Panc1 (cell line): ENCODE data around the gene MBNL2.

Source experiments
- SIN3A ChIP-seq: IDR thresholded peaks from 2 replicates; pipeline ENCODE4 v1.6.1; 2012; ENCODE audit warnings: low read depth, mild to moderate bottlenecking, low read length, moderate library complexity, borderline replicate concordance; ENCODE audit not compliant: insufficient read depth
- TF ChIP-seq, protein P1 (sequence below): fragments of 450-650 bp; IDR thresholded peaks from 2 replicates; pipeline ENCODE4 v1.5.1; 2017; ENCODE audit warnings: mild to moderate bottlenecking

DNA sequence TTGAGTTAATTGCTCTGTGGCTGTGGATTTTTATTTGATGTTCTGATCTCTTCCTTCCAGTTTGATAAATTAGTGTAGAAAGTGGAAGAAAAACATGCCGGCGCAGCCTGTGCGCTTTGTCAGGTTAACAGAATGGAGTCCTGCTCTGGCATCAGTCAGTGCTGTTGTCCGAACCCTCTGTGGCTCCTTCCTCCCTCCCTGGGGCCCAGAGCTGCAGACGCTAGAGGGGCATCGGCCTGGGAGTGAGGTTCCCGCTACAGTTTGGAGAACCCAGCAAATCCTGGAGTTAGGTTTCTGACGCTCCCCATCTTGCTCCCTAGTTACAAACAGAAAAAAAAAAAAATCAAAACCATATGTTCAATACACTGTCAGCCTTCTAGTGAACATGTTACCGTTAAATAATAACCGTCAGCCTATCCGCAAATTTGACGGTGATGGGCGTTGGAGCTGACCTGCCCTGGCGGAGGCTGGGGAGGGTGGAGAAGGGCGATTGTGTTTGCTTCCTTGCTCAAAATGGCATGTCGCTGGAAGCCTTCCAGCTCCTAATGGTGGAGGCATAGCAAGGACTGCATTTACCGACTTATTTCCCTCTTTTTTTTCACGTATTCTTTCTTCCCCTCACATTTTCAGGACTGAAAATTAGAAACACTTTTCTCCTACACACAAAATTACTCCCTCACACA, 13.6 kb downstream of the MBNL2 start:
- TF ChIP-seq, protein P1, sequence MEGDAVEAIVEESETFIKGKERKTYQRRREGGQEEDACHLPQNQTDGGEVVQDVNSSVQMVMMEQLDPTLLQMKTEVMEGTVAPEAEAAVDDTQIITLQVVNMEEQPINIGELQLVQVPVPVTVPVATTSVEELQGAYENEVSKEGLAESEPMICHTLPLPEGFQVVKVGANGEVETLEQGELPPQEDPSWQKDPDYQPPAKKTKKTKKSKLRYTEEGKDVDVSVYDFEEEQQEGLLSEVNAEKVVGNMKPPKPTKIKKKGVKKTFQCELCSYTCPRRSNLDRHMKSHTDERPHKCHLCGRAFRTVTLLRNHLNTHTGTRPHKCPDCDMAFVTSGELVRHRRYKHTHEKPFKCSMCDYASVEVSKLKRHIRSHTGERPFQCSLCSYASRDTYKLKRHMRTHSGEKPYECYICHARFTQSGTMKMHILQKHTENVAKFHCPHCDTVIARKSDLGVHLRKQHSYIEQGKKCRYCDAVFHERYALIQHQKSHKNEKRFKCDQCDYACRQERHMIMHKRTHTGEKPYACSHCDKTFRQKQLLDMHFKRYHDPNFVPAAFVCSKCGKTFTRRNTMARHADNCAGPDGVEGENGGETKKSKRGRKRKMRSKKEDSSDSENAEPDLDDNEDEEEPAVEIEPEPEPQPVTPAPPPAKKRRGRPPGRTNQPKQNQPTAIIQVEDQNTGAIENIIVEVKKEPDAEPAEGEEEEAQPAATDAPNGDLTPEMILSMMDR = no peak
- TF ChIP-seq SIN3A = no peak
